ENCODE results near the gene NR1D1.
A peak's percentile ranks its signal among the peaks of the same experiment; 100 is the strongest.

The NR1D1 gene

GRCh38 chr17:40058186-40058784 is 42.1 kb downstream of the NR1D1 start:
- H3K9ac ChIP-seq (ENCODE audit: low read length in 2 of 2) = peak overlapping the region; percentile 1 to 54
- no peaks in the 10 kb centered on the region for H3K27me3 ChIP-seq (ENCODE audit: control insufficient read depth in 1 of 2, insufficient read depth in 2 of 2, low read length in 2 of 2)
- H3K4me1 ChIP-seq (ENCODE audit: control insufficient read depth, insufficient read depth, low read length) = peaks cover 22% of the 10 kb centered on the region

GRCh38 chr17:40056379-40057015 is 43.9 kb downstream of the NR1D1 start:
- Histone ChIP-seq H3K36me3 (ENCODE audit: control insufficient read depth in 2 of 2, insufficient read depth in 2 of 2, low read length in 2 of 2) (peaks cover 8 to 10% of the 10 kb centered on the region in 2 donors), H3K9me3 (ENCODE audit: control insufficient read depth in 2 of 2, low read length in 2 of 2) (no peaks in the 10 kb centered on the region), H3K4me1 (ENCODE audit: control insufficient read depth, insufficient read depth, low read length) (peaks cover 19% of the 10 kb centered on the region), H3K9ac (ENCODE audit: low read length in 2 of 2) (no peak overlapping the region), H3K4me3 (ENCODE audit: low read length in 2 of 2) (no peak overlapping the region), H3K27me3 (ENCODE audit: control insufficient read depth in 1 of 2, insufficient read depth in 2 of 2, low read length in 2 of 2) (no peaks in the 10 kb centered on the region), H3K27ac (ENCODE audit: low read length) (no peak overlapping the region)

More at GRCh38 chr17:40058186-40058784, 42.1 kb downstream of the NR1D1 start:
- H3K27ac ChIP-seq (ENCODE audit: low read length) = peak overlapping the region; percentile 53
- no peaks in the 10 kb centered on the region for H3K36me3 ChIP-seq (ENCODE audit: control insufficient read depth in 2 of 2, insufficient read depth in 2 of 2, low read length in 2 of 2)
- H3K4me3 ChIP-seq (ENCODE audit: low read length in 2 of 2) = peak overlapping the region in 1 of 2 donors; percentile 16
- H3K9me3 ChIP-seq (ENCODE audit: control insufficient read depth in 2 of 2, low read length in 2 of 2) = no peaks in the 10 kb centered on the region
